ENCODE data around the gene USP49. TPM values are rescaled to one million over a fixed set of nuclear protein-coding genes. Genes with fewer than 3 reads are reported as not detected.

Gene USP49
- total and polyA plus RNA-seq, 2 of the 13 experiments (the other 11 are each of a cell fraction or from before 2014, with no cell fraction given) = 2.9 to 4.3 TPM

- TF ChIP-seq AFF4 (CRISPR knock-in tag; IDR thresholded peaks at IDR 0.05) (no peak), CCDC6 (CRISPR knock-in tag; IDR thresholded peaks at IDR 0.05) (0 out of 2 replicates have a peak, but pooled peaks have one; percentile 20), PITX1 (CRISPR knock-in tag; IDR thresholded peaks at IDR 0.05) (peak; percentile 55; the same call in 1 of the 2 replicates), ZMYM4 (CRISPR knock-in tag; IDR thresholded peaks at IDR 0.05) (peak; percentile 27; the same call in 1 of the 2 replicates), MED1 (CRISPR knock-in tag; IDR thresholded peaks at IDR 0.05) (no peak), TBL1XR1 (IDR thresholded peaks at IDR 0.05; ENCODE audit: borderline replicate concordance, low read length, partially characterized antibody) (peak; percentile 14), RAD21 (CRISPR knock-in tag; IDR thresholded peaks at IDR 0.05) (peak; percentile 72), ZBTB3 (CRISPR knock-in tag; IDR thresholded peaks at IDR 0.05; ENCODE audit: borderline replicate concordance, low read depth) (no peak), EP300 (IDR thresholded peaks at IDR 0.05; ENCODE audit: low read depth in 2 of 2, low read length in 2 of 2) (peak in 1 of 2 experiments; percentile 13; a peak in 1 of 4 replicates), EP300 (CRISPR knock-in tag; IDR thresholded peaks at IDR 0.05; ENCODE audit: borderline replicate concordance) (no peak), MEIS2 (CRISPR knock-in tag; IDR thresholded peaks at IDR 0.05) (0 out of 2 replicates have a peak, but pooled peaks have one; percentile 18), ZNF274 (CRISPR knock-in tag; IDR thresholded peaks at IDR 0.05) (peak; percentile 30; the same call in 1 of the 2 replicates), AGO2 (optimal IDR thresholded peaks at IDR 0.05; ENCODE audit: low read depth, low read length) (peak; percentile 24), GATAD1 (CRISPR knock-in tag; IDR thresholded peaks at IDR 0.05) (no peak; the same call in 1 of the 2 replicates), CTCF (CRISPR knock-in tag; IDR thresholded peaks at IDR 0.05) (peak; percentile 92), POLR2AphosphoS2 (IDR thresholded peaks at IDR 0.05; ENCODE audit: low read depth, low read length) (0 out of 2 replicates have a peak, but pooled peaks have one; percentile 13)
These were observed 41.1 kb upstream of the USP49 start (continued) for GRCh38 chr6:41936073-41936837.
